GM21528 (cell line): ENCODE data around the gene ARFIP1.

Experiments
- ATAC-seq: cut with Tn5 transposase; IDR thresholded peaks from one replicate; pipeline ENCODE4 v1.9.1; 2021; ENCODE audit warnings: mild to moderate bottlenecking, moderate library complexity; ENCODE audit not compliant: unreplicated experiment, low FRiP score

ARFIP1 gene

GRCh38 chr4:152957437-152958171 lies 177.8 kb downstream of the ARFIP1 start:
- ATAC-seq, result no peak

- ATAC-seq, result no peak
Observed at GRCh38 chr4:152959080-152959479, 179.3 kb downstream of the ARFIP1 start.

- ATAC-seq, result no peak
Observed at GRCh38 chr4:152960082-152960481, 180.3 kb downstream of the ARFIP1 start.

DNA sequence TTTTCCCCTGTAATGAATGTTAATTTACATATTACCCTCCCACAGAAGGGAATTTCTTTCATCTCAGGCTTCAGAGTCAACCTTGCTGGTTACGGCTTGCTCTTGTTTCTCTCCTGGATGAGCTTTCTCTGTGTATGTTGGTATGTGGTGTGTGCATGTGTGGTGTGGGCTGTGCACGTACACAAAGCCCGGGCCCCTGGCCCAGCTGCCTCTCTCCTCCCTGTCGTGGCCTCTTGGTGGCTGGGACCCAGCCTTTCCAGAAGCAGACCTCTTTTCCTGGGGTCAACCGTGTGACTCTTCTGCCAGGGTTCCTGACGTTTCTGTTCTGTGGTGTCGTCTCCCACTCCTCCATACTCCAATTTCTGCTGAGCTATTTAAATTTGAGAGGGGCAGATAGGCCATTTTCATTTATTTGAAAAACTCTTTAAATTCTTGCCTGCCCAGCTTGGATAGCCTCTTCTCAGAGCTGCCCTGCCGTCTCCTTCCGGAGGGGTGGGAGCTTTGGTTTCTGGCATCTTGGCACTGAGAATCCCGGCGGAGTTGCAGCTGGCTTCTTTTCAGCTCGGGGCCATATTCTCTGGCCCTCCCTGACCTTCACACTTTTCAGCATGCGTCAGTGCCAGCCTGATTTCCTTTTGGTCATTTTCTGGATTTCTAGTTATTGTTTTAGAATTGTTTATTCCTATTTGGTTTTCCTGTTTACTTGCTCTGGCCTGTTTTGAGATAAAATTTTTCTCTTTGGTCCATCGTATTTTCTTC lies 181.4 kb downstream of the ARFIP1 start:
- ATAC-seq, result no peak

DNA sequence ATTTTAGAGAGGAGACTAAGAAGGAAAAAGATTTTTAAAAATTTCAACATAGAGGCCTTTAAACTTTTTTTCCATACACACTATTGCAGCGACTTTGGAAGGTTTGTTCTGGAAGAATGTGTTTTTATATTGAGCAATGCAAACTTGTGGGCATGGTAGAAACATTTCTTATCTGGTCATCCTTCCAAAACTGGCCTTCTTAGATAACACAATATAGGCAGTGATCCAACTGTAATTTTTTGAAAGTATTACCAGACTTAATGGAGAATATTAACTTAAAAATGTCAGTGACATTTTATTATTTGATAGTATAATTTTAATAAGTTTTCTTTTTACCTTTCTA lies 182.0 kb downstream of the ARFIP1 start:
- no peak for ATAC-seq
